HCT116 (cell line): Measurements from ENCODE around the gene SERPINH1. TPM values are rescaled to one million over a fixed set of nuclear protein-coding genes. Genes with fewer than 3 reads are reported as not detected.
A peak's percentile ranks its signal among the peaks of the same experiment; 100 is the strongest.

ENCODE experiments used
- ATAC-seq: fragments of 200-7000 bp; cut with Tn5 transposase; 2 replicates; pipeline ENCODE4 v1.9.1; 2020; ENCODE audit warnings: mild to moderate bottlenecking, moderate library complexity
- BruUV-seq: library from RNA; stranded (reverse); fragments of 400-500 nt; replicated peaks from 2 replicates; lab custom pipeline; 2021; lab: Mats Ljungman, UMichigan
- CTCF ChIA-PET: fragments of 300-600 bp; sonication (Branson Sonifier 250); formaldehyde crosslinking; loops from one replicate; lab custom pipeline; 2021; ENCODE audit warnings: antibody characterized with exemption; lab: Charles Lee
- POLR2A ChIA-PET: fragments of 300-600, 350-600 bp; sonication (Branson Sonifier 250); formaldehyde crosslinking; loops from one replicate; lab custom pipeline; 2021; ENCODE audit warnings: antibody characterized with exemption; lab: Charles Lee
- RAD21 ChIA-PET, 2 experiments: fragments of 300-600 bp; sonication (Branson Sonifier 250); formaldehyde crosslinking; loops; one replicate each; lab custom pipeline; 2023; ENCODE audit warnings: low total read pairs in 2 of 2; ENCODE audit not compliant: uncharacterized antibody in 2 of 2, unreplicated experiment in 2 of 2, low non-redundant PET in 1 of 2; lab: Charles Lee
- DNase-seq: peaks from one replicate; pipeline ENCODE4 v3.0.0-alpha.2; 2010; ENCODE audit warnings: low read depth, low spot score
- H2AFZ ChIP-seq: fragments of 200-600 bp; shearing (Covaris generic), sonication (generic); 2 replicates; pipeline ENCODE4 v1.6.1; 2017; ENCODE audit warnings: low read depth, mixed run types, mixed read lengths, antibody characterized with exemption, low read length; ENCODE audit not compliant: poor library complexity, severe bottlenecking
- H3K27ac ChIP-seq: 2 replicates; pipeline ENCODE4 v1.5.1; 2012; ENCODE audit warnings: low read depth, low read length
- H3K27me3 ChIP-seq: fragments of 200-600 bp; sonication (generic); 2 replicates; pipeline ENCODE4 v1.6.1; 2016; ENCODE audit warnings: mixed run types, low read length, mixed read lengths; ENCODE audit not compliant: insufficient read depth
- H3K36me3 ChIP-seq, 2 experiments: fragments of 200-500 bp in 1 of 2; fragments of 200-600 bp in 1 of 2; sonication (Bioruptor generic) in 1 of 2; sonication (generic) in 1 of 2; 2 replicates each; pipeline versions ENCODE4 v1.5.1 to v1.6.1; 2014 to 2016; ENCODE audit warnings: low read length in 2 of 2, inconsistent platforms in 1 of 2, mixed read lengths in 1 of 2, mixed run types in 1 of 2; ENCODE audit not compliant: insufficient read depth in 2 of 2, control insufficient read depth in 1 of 2
- H3K4me1 ChIP-seq, 2 experiments: fragments of 200-600 bp in 1 of 2; sonication (generic) in 1 of 2; 2 replicates each; pipeline versions ENCODE4 v1.5.1 to v1.6.1; 2012 to 2017; ENCODE audit warnings: low read length in 2 of 2, inconsistent platforms in 1 of 2, mild to moderate bottlenecking in 1 of 2, mixed read lengths in 1 of 2, mixed run types in 1 of 2, moderate library complexity in 1 of 2; ENCODE audit not compliant: insufficient read depth in 2 of 2, control insufficient read depth in 1 of 2
- H3K4me2 ChIP-seq: fragments of 200-600 bp; sonication (generic); 2 replicates; pipeline ENCODE4 v1.6.1; 2017; ENCODE audit warnings: mixed run types, low read length, mixed read lengths
- H3K4me3 ChIP-seq, 2 experiments: fragments of 200-600 bp in 1 of 2; sonication (generic) in 1 of 2; replicated peaks in 1 of 2; 2 replicates each; pipeline ENCODE4 v1.5.1; 2011 to 2016; ENCODE audit warnings: low read length in 2 of 2, control low read depth in 1 of 2, low read depth in 1 of 2, mild to moderate bottlenecking in 1 of 2, mixed read lengths in 1 of 2, mixed run types in 1 of 2
- H3K79me2 ChIP-seq: fragments of 200-600 bp; sonication (generic); 2 replicates; pipeline ENCODE4 v1.6.1; 2017; ENCODE audit warnings: mild to moderate bottlenecking, mixed run types, low read length, moderate library complexity, mixed read lengths; ENCODE audit not compliant: insufficient read depth
- H3K9ac ChIP-seq: fragments of 200-600 bp; sonication (generic); 2 replicates; pipeline ENCODE4 v1.6.1; 2016; ENCODE audit warnings: low read length, mixed read lengths
- H3K9me2 ChIP-seq: fragments of 200-600 bp; sonication (generic), shearing (Covaris generic); 2 replicates; pipeline ENCODE4 v1.6.1; 2017; ENCODE audit warnings: mixed run types, mild to moderate bottlenecking, moderate library complexity; ENCODE audit not compliant: insufficient read depth
- H3K9me3 ChIP-seq, 2 experiments: fragments of 200-500 bp in 1 of 2; fragments of 200-600 bp in 1 of 2; sonication (Bioruptor generic) in 1 of 2; sonication (generic) in 1 of 2; 2 replicates each; pipeline ENCODE4 v1.6.1; 2014 to 2017; ENCODE audit warnings: low read length in 2 of 2, mixed read lengths in 2 of 2, inconsistent platforms in 1 of 2, low read depth in 1 of 2, mild to moderate bottlenecking in 1 of 2, mixed run types in 1 of 2, moderate library complexity in 1 of 2; ENCODE audit not compliant: control insufficient read depth in 1 of 2, insufficient read depth in 1 of 2
- H4K20me1 ChIP-seq: fragments of 200-600 bp; sonication (generic), shearing (Covaris generic); 2 replicates; pipeline ENCODE4 v1.6.1; 2017; ENCODE audit warnings: mixed run types, mild to moderate bottlenecking, moderate library complexity; ENCODE audit not compliant: insufficient read depth
- ATF3 ChIP-seq: IDR thresholded peaks from 2 replicates; pipeline ENCODE4 v1.6.1; 2012
- CBX3 ChIP-seq: IDR thresholded peaks from 2 replicates; pipeline ENCODE4 v1.6.1; 2012; ENCODE audit warnings: low read depth
- CTCF ChIP-seq, 3 experiments: fragments of 200-600 bp in 1 of 3; sonication (generic) in 1 of 3; IDR thresholded peaks in 2 of 3; conservative IDR thresholded peaks in 1 of 3; 2 replicates each; pipeline ENCODE4 v1.5.1; 2012 to 2017; ENCODE audit warnings: low read depth in 2 of 3, low read length in 2 of 3, antibody characterized with exemption in 1 of 3, borderline replicate concordance in 1 of 3, control low read depth in 1 of 3, mild to moderate bottlenecking in 1 of 3, mixed read lengths in 1 of 3, mixed run types in 1 of 3, moderate library complexity in 1 of 3; ENCODE audit not compliant: insufficient read depth in 1 of 3
- ELF1 ChIP-seq: IDR thresholded peaks from 2 replicates; pipeline ENCODE4 v1.6.1; 2012; ENCODE audit warnings: low read depth, borderline replicate concordance
- EZH2 ChIP-seq: fragments of 200-600 bp; sonication (generic); IDR thresholded peaks from 2 replicates; pipeline ENCODE4 v1.6.1; 2017; ENCODE audit warnings: antibody characterized with exemption, mixed run types
- JUND ChIP-seq: IDR thresholded peaks from 2 replicates; pipeline ENCODE4 v1.6.1; 2012
- MAX ChIP-seq: IDR thresholded peaks from 2 replicates; pipeline ENCODE4 v1.6.1; 2012
- SIN3A ChIP-seq: IDR thresholded peaks from 2 replicates; pipeline ENCODE4 v1.6.1; 2012; ENCODE audit warnings: low read depth
- SP1 ChIP-seq: IDR thresholded peaks from 2 replicates; pipeline ENCODE4 v1.6.1; 2012; ENCODE audit warnings: low read depth
- TCF7L2 ChIP-seq: IDR thresholded peaks from 2 replicates; pipeline ENCODE4 v1.7.0; 2011; ENCODE audit warnings: borderline replicate concordance, inconsistent platforms; ENCODE audit not compliant: insufficient read depth, insufficient read length; ENCODE audit errors: extremely low read depth
- YY1 ChIP-seq: IDR thresholded peaks from 2 replicates; pipeline ENCODE4 v1.6.1; 2011; ENCODE audit warnings: low read length, low read depth, moderate library complexity, mild to moderate bottlenecking; ENCODE audit not compliant: insufficient replicate concordance; ENCODE audit errors: extremely low read depth
- ZBTB33 ChIP-seq: IDR thresholded peaks from 2 replicates; pipeline ENCODE4 v1.6.1; 2011; ENCODE audit warnings: mild to moderate bottlenecking, low read length, moderate library complexity; ENCODE audit not compliant: insufficient replicate concordance; ENCODE audit errors: extremely low read depth
- ZFX ChIP-seq: fragments of 450-650 bp; IDR thresholded peaks from 2 replicates; pipeline ENCODE4 v1.6.1; 2017
- ZNF274 ChIP-seq: fragments of 200-500 bp; sonication (Bioruptor generic); IDR thresholded peaks from 2 replicates; pipeline ENCODE4 v1.6.1; 2014; ENCODE audit warnings: mild to moderate bottlenecking, low read depth, low read length, inconsistent platforms
- intact Hi-C: fragments of 100-400 bp; cut with micrococcal nuclease; formaldehyde crosslinking; loops from 2 replicates; pipeline ENCODE4 v1.10.0; 2022
- total RNA-seq: library from RNA; stranded (reverse); gene quantifications from one replicate; pipeline ENCODE4 v1.2.1, GENCODE V29; 2021; ENCODE audit not compliant: unreplicated experiment
- TF ChIP-seq, protein P1 (sequence below): IDR thresholded peaks from 2 replicates; pipeline ENCODE4 v1.6.1; 2012; ENCODE audit warnings: low read depth

The SERPINH1 gene
- total RNA-seq, 1 experiment from 2014 or later: 84.9 TPM

DNA sequence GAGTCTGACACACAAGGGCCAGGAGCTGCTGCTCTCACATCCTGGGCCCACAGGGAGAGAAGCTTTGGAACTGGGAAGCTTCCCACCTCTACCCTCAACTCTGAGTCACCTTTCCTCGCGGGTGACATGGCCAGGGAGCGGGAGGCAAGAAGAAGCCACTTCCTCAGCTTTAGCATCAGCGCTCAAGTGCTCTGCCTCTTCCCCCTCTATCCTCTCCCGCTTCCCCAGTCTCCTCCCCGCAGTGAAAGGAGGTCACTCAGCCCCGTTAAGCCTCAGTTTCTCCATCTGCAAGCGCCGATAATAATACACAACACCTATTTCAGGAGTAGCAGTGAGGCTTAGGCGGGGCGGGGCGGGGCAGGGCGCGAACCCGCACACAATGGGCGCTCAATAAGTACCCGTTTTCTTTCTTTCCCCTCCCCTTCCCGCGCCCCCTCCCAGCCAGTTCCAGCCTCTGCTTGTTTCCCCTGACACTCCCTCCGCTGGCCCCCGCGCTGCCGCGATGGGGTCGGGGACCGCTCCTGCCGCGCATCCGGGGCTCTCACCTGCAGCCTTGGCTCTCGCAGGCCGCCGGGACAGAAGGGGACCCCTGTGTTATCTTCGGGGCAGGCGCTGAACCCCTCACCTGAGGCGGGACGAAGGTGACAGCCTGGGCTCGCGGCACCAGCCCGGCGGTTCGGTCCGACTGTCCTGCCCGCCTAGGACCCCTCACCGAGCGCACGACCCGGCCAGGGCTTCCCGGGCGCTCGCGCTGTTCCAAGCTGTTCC lies 37.2 kb upstream of the SERPINH1 start:
- peak; percentile 2; the same call in 1 of the 2 replicates for ATAC-seq
- RAD21 ChIA-PET: interaction anchor here in 1 of 2 experiments (1.0 kb wide), 1 partner anchor 79 kb away, joined by 6 read pairs; no protein-coding TSS in a partner anchor
- Histone ChIP-seq H3K4me3 (peak overlapping the region; percentile 70 to 74), H3K4me1 (peaks cover 3 to 23% of the 10 kb centered on the region in 2 experiments; a peak in 2 of 4 replicates), H3K27ac (peak overlapping the region; percentile 41; the same call in 1 of the 2 replicates), H2AFZ (no peak overlapping the region), H3K27me3 (no peaks in the 10 kb centered on the region), H3K9me2 (no peaks in the 10 kb centered on the region), H3K36me3 (no peaks in the 10 kb centered on the region), H3K9ac (peak overlapping the region; percentile 75), H3K79me2 (no peaks in the 10 kb centered on the region), H3K4me2 (peak overlapping the region; percentile 98), H4K20me1 (no peaks in the 10 kb centered on the region), H3K9me3 (no peaks in the 10 kb centered on the region)
- POLR2A ChIA-PET: no interaction called here
- BruUV-seq: no TSS peak
- DNase-seq: no peak
- CTCF ChIA-PET: interaction anchor here (1.4 to 1.7 kb wide), 2 partner anchors 78 to 80 kb away, joined by 4 read pairs; no protein-coding TSS in a partner anchor
- intact Hi-C loops: no loop called here
- no peak for TF ChIP-seq ZNF274
- TF ChIP-seq CTCF (IDR thresholded peaks at IDR 0.05 in 2 of 3, conservative IDR thresholded peaks at IDR 0.05 in 1 of 3; ENCODE audit: borderline replicate concordance in 1 of 3, insufficient read depth in 1 of 3, low read depth in 2 of 3, low read length in 2 of 3): no peak
- TF ChIP-seq ZFX: no peak
- TF ChIP-seq SP1: no peak
- no peak for TF ChIP-seq EZH2
- no peak for TF ChIP-seq ZBTB33
- no peak for TF ChIP-seq ATF3
- no peak for TF ChIP-seq TCF7L2
- TF ChIP-seq, protein P1, sequence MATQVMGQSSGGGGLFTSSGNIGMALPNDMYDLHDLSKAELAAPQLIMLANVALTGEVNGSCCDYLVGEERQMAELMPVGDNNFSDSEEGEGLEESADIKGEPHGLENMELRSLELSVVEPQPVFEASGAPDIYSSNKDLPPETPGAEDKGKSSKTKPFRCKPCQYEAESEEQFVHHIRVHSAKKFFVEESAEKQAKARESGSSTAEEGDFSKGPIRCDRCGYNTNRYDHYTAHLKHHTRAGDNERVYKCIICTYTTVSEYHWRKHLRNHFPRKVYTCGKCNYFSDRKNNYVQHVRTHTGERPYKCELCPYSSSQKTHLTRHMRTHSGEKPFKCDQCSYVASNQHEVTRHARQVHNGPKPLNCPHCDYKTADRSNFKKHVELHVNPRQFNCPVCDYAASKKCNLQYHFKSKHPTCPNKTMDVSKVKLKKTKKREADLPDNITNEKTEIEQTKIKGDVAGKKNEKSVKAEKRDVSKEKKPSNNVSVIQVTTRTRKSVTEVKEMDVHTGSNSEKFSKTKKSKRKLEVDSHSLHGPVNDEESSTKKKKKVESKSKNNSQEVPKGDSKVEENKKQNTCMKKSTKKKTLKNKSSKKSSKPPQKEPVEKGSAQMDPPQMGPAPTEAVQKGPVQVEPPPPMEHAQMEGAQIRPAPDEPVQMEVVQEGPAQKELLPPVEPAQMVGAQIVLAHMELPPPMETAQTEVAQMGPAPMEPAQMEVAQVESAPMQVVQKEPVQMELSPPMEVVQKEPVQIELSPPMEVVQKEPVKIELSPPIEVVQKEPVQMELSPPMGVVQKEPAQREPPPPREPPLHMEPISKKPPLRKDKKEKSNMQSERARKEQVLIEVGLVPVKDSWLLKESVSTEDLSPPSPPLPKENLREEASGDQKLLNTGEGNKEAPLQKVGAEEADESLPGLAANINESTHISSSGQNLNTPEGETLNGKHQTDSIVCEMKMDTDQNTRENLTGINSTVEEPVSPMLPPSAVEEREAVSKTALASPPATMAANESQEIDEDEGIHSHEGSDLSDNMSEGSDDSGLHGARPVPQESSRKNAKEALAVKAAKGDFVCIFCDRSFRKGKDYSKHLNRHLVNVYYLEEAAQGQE: no peak
- TF ChIP-seq CBX3: no peak
- no peak for TF ChIP-seq ELF1
- TF ChIP-seq SIN3A: no peak
- no peak for TF ChIP-seq YY1
- TF ChIP-seq MAX: no peak
- no peak for TF ChIP-seq JUND
